Trophoblast cell (in vitro differentiated cells and primary cell): Measurements from ENCODE around the gene IRF2BP2.
A peak's percentile ranks its signal among the peaks of the same experiment; 100 is the strongest.

ENCODE experiments used
- DNase-seq, 2 donors: peaks; one replicate each; pipeline ENCODE4 v3.0.0-alpha.2; 2016
- H2AFZ ChIP-seq: 2 replicates; pipeline ENCODE4 v1.6.1; 2013; ENCODE audit warnings: low read length, moderate library complexity, mild to moderate bottlenecking; ENCODE audit not compliant: insufficient read depth, poor library complexity
- H2AK5ac ChIP-seq: 2 replicates; pipeline ENCODE4 v1.6.1; 2013; ENCODE audit warnings: mild to moderate bottlenecking, low read length
- H2BK120ac ChIP-seq: 2 replicates; pipeline ENCODE4 v1.6.1; 2013; ENCODE audit warnings: low read length, mild to moderate bottlenecking, moderate library complexity; ENCODE audit not compliant: insufficient read depth, poor library complexity
- H2BK12ac ChIP-seq: 2 replicates; pipeline ENCODE4 v1.6.1; 2013; ENCODE audit warnings: mild to moderate bottlenecking, low read length, moderate library complexity
- H2BK5ac ChIP-seq: 2 replicates; pipeline ENCODE4 v1.6.1; 2013; ENCODE audit warnings: low read length, low read depth, moderate library complexity, mild to moderate bottlenecking; ENCODE audit not compliant: poor library complexity
- H3K14ac ChIP-seq: 2 replicates; pipeline ENCODE4 v1.6.1; 2013; ENCODE audit warnings: mild to moderate bottlenecking, low read length
- H3K18ac ChIP-seq: 2 replicates; pipeline ENCODE4 v1.6.1; 2013; ENCODE audit warnings: mild to moderate bottlenecking, low read length
- H3K23ac ChIP-seq: 2 replicates; pipeline ENCODE4 v1.6.1; 2013; ENCODE audit warnings: low read length
- H3K27ac ChIP-seq: 2 replicates; pipeline ENCODE4 v1.5.1; 2013; ENCODE audit warnings: low read depth, mild to moderate bottlenecking, inconsistent platforms, low read length, moderate library complexity
- H3K27me3 ChIP-seq: 2 replicates; pipeline ENCODE4 v1.6.1; 2013; ENCODE audit warnings: inconsistent platforms, mild to moderate bottlenecking, low read length, moderate library complexity; ENCODE audit not compliant: insufficient read depth
- H3K36me3 ChIP-seq, 2 experiments: 1 replicate in 1 of 2; 2 replicates in 1 of 2; pipeline ENCODE4 v1.6.1; 2013; ENCODE audit warnings: low read length in 2 of 2, mild to moderate bottlenecking in 2 of 2, moderate library complexity in 1 of 2; ENCODE audit not compliant: insufficient read depth in 2 of 2, control insufficient read depth in 1 of 2
- H3K4ac ChIP-seq: 2 replicates; pipeline ENCODE4 v1.6.1; 2013; ENCODE audit warnings: low read depth, mild to moderate bottlenecking, low read length, moderate library complexity
- H3K4me1 ChIP-seq, 2 experiments: 1 replicate in 1 of 2; 2 replicates in 1 of 2; pipeline ENCODE4 v1.6.1; 2013; ENCODE audit warnings: low read length in 2 of 2, mild to moderate bottlenecking in 2 of 2, moderate library complexity in 1 of 2; ENCODE audit not compliant: insufficient read depth in 2 of 2, control insufficient read depth in 1 of 2
- H3K4me2 ChIP-seq: 2 replicates; pipeline ENCODE4 v1.6.1; 2013; ENCODE audit warnings: inconsistent platforms, mild to moderate bottlenecking, low read length, moderate library complexity
- H3K4me3 ChIP-seq: 2 replicates; pipeline ENCODE4 v1.5.1; 2013; ENCODE audit warnings: mild to moderate bottlenecking, low read depth, low read length, inconsistent platforms
- H3K79me1 ChIP-seq: one replicate; pipeline ENCODE4 v1.6.1; 2013; ENCODE audit warnings: low read length
- H3K79me2 ChIP-seq: 2 replicates; pipeline ENCODE4 v1.6.1; 2013; ENCODE audit warnings: low read length, mild to moderate bottlenecking; ENCODE audit not compliant: control insufficient read depth, insufficient read depth, poor library complexity
- H3K9ac ChIP-seq: 2 replicates; pipeline ENCODE4 v1.6.1; 2013; ENCODE audit warnings: mild to moderate bottlenecking, low read length
- H3K9me3 ChIP-seq: 2 replicates; pipeline ENCODE4 v1.6.1; 2013; ENCODE audit warnings: low read depth, mild to moderate bottlenecking, control low read depth, inconsistent platforms, low read length; ENCODE audit not compliant: insufficient read depth
- H4K12ac ChIP-seq: 2 replicates; pipeline ENCODE4 v1.6.1; 2013; ENCODE audit warnings: low read depth, mild to moderate bottlenecking, low read length, moderate library complexity
- H4K8ac ChIP-seq: 2 replicates; pipeline ENCODE4 v1.6.1; 2013; ENCODE audit warnings: low read depth, mild to moderate bottlenecking, low read length, moderate library complexity
- H4K91ac ChIP-seq: one replicate; pipeline ENCODE4 v1.6.1; 2013; ENCODE audit warnings: low read depth, mild to moderate bottlenecking, low read length, moderate library complexity
- WGBS: extraction: QIAGEN DNeasy Blood & Tissue Kit; methylation state at CpG from one replicate; pipeline ENCODE4 v1.1.7; 2013; ENCODE audit warnings: missing lambda C conversion rate; ENCODE audit not compliant: insufficient read length, insufficient coverage; ENCODE audit errors: extremely low coverage; 5-methylcytosine and 5-hydroxymethylcytosine counted together

IRF2BP2 gene

DNA sequence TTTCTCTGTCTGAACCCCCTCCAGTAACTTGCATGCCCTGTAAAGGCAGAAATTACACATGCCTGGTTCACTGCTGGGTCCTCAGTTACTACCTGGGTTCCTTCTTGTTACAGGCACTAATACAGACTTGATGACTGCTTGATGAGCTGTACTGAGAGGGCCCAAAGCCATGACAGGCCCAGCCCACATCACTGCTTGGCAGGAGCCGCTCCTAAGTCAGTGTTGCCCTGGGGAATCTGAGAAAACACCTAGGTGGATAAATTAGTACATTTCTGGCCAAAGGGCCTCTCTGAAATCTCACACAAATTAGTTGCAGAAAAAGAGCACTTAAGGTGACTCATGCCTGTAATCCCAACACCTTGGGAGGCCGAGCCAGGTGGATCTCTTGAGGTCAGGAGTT lies 37.8 kb upstream of the IRF2BP2 start:
- Histone ChIP-seq H3K9ac (no peak overlapping the region), H3K14ac (no peak overlapping the region), H3K4me2 (no peak overlapping the region), H3K23ac (no peak overlapping the region), H3K4ac (no peak overlapping the region), H3K27ac (no peak overlapping the region), H3K79me1 (no peaks in the 10 kb centered on the region), H3K4me3 (no peak overlapping the region), H2AFZ (no peak overlapping the region), H4K91ac (no peak overlapping the region), H2BK5ac (no peak overlapping the region), H2BK120ac (no peak overlapping the region), H3K4me1 (no peaks in the 10 kb centered on the region), H2AK5ac (no peak overlapping the region), H2BK12ac (no peak overlapping the region), H4K12ac (no peak overlapping the region), H3K9me3 (peaks cover 3% of the 10 kb centered on the region), H3K18ac (no peak overlapping the region), H3K27me3 (no peaks in the 10 kb centered on the region), H3K36me3 (no peaks in the 10 kb centered on the region), H4K8ac (no peak overlapping the region), H3K79me2 (no peaks in the 10 kb centered on the region)
- no peak for DNase-seq
- no CpG with 5 or more reads among the region's 2 CpGs for WGBS

DNA sequence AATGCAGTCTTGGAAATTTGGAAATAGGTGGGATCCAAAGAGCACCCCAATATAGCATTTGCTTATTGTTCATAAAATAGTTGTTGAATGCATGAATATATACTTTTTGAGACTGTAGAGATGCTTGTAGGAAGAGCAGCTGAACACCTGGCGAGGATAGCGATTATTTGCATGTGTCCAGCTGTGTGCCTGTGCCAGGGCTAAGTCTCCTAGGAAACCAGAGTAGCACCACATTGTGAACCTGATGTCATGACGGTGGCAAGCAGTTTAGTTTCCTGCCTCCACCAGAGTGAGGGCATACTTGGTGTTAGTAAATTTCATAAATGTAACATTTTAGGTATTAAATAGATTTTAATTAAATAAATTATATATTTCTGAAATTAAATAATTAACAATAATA lies 37.3 kb upstream of the IRF2BP2 start:
- no peak overlapping the region for H2BK120ac ChIP-seq
- H2BK5ac ChIP-seq = no peak overlapping the region
- peaks cover 3% of the 10 kb centered on the region for H3K9me3 ChIP-seq
- no peaks in the 10 kb centered on the region for H3K27me3 ChIP-seq
- no peaks in the 10 kb centered on the region for H3K4me1 ChIP-seq
- H2AK5ac ChIP-seq = no peak overlapping the region
- H3K79me2 ChIP-seq = no peaks in the 10 kb centered on the region
- no peak overlapping the region for H3K4me2 ChIP-seq
- H2BK12ac ChIP-seq = no peak overlapping the region
- no peak overlapping the region for H2AFZ ChIP-seq
- H3K4me3 ChIP-seq = no peak overlapping the region
- H3K14ac ChIP-seq = no peak overlapping the region
- H3K23ac ChIP-seq = no peak overlapping the region
- H3K4ac ChIP-seq = no peak overlapping the region
- no peak overlapping the region for H3K9ac ChIP-seq
- DNase-seq = no peak
- H4K8ac ChIP-seq = no peak overlapping the region
- no peak overlapping the region for H4K12ac ChIP-seq
- WGBS = no CpG with 5 or more reads among the region's 3 CpGs
- no peak overlapping the region for H3K18ac ChIP-seq
- H3K79me1 ChIP-seq = no peaks in the 10 kb centered on the region
- H4K91ac ChIP-seq = no peak overlapping the region
- no peaks in the 10 kb centered on the region for H3K36me3 ChIP-seq
- no peak overlapping the region for H3K27ac ChIP-seq

DNA sequence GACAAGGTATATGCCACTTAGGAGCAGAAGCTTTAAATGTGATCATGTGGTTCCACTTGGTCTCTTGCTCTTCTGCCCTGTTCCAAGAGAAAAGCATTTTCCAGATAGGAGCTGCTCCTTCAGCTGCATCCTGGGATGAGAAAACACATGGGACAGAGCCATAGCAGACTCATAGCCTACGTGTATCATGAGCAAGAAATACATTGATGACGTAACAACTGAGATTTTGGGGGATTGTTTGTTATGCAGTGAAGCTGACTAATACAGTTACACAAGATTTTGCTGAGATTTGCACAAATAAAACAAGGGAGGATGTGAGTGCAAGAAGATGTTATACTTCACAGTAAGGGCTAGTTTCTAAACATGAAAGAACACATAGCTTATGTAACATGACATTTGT lies 36.0 kb upstream of the IRF2BP2 start:
- H3K79me2 ChIP-seq = no peaks in the 10 kb centered on the region
- H3K23ac ChIP-seq = no peak overlapping the region
- no peaks in the 10 kb centered on the region for H3K36me3 ChIP-seq
- no peak overlapping the region for H2BK120ac ChIP-seq
- no CpG with 5 or more reads among the region's 2 CpGs for WGBS
- no peak overlapping the region for H3K4ac ChIP-seq
- H3K4me2 ChIP-seq = no peak overlapping the region
- no peaks in the 10 kb centered on the region for H3K4me1 ChIP-seq
- no peaks in the 10 kb centered on the region for H3K27me3 ChIP-seq
- H3K4me3 ChIP-seq = no peak overlapping the region
- no peak for DNase-seq
- no peak overlapping the region for H4K12ac ChIP-seq
- H2BK5ac ChIP-seq = no peak overlapping the region
- H3K9me3 ChIP-seq = peaks cover 3% of the 10 kb centered on the region
- no peak overlapping the region for H2AFZ ChIP-seq
- no peak overlapping the region for H3K27ac ChIP-seq
- no peak overlapping the region for H4K8ac ChIP-seq
- no peak overlapping the region for H2AK5ac ChIP-seq
- H3K18ac ChIP-seq = no peak overlapping the region
- H3K14ac ChIP-seq = no peak overlapping the region
- H4K91ac ChIP-seq = no peak overlapping the region
- H3K79me1 ChIP-seq = no peaks in the 10 kb centered on the region
- H2BK12ac ChIP-seq = no peak overlapping the region
- H3K9ac ChIP-seq = no peak overlapping the region

DNA sequence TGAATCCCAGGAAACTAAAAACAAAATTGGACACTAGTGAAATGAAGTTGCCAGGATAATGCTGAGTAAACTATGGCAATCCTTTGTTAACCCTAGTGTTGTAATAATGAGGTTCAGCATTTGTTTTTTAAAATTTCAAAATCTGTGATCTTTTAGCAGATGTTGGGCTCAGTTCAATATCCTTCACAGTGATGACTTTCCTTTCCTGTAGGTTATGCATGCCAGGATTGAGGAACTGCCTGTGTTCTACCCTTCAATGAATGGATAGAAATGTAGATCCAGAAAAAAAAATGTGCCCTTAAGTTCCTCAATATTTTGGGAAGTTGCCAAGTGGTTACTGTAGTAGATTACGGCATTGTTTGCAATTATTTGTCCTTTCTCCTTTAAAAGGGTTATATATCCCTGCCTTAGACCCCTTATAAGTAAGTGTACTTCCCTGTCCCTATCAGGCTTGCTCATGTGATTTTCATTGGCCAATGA lies 35.5 kb upstream of the IRF2BP2 start:
- H3K14ac ChIP-seq = no peak overlapping the region
- no peak overlapping the region for H2AFZ ChIP-seq
- no peak overlapping the region for H2BK5ac ChIP-seq
- H3K36me3 ChIP-seq = no peaks in the 10 kb centered on the region
- no peaks in the 10 kb centered on the region for H3K79me1 ChIP-seq
- no peaks in the 10 kb centered on the region for H3K79me2 ChIP-seq
- H3K9ac ChIP-seq = no peak overlapping the region
- H4K12ac ChIP-seq = no peak overlapping the region
- no peaks in the 10 kb centered on the region for H3K4me1 ChIP-seq
- no peak overlapping the region for H2AK5ac ChIP-seq
- no peaks in the 10 kb centered on the region for H3K27me3 ChIP-seq
- H3K4me2 ChIP-seq = no peak overlapping the region
- H4K91ac ChIP-seq = no peak overlapping the region
- no peak overlapping the region for H3K23ac ChIP-seq
- H3K4ac ChIP-seq = no peak overlapping the region
- no peak overlapping the region for H4K8ac ChIP-seq
- WGBS = no CpG with 5 or more reads among the region's 1 CpG
- H2BK120ac ChIP-seq = no peak overlapping the region
- H3K18ac ChIP-seq = no peak overlapping the region
- DNase-seq = peak in 1 of 2 donors; percentile 30
- no peak overlapping the region for H3K27ac ChIP-seq
- no peak overlapping the region for H2BK12ac ChIP-seq
- peaks cover 3% of the 10 kb centered on the region for H3K9me3 ChIP-seq
- H3K4me3 ChIP-seq = no peak overlapping the region
